HEK293 (cell line): ENCODE measurements around the gene FRAT2.

Experiments used
- CTCF ChIA-PET: fragments of 350-600 bp; formaldehyde crosslinking; extraction: SDS; loops from one replicate; lab custom pipeline; 2021; ENCODE audit warnings: antibody characterized with exemption; lab: Yijun Ruan, JAX
- POLR2A ChIA-PET: fragments of 300-600 bp; formaldehyde crosslinking; extraction: SDS; loops from one replicate; lab custom pipeline; 2020; ENCODE audit warnings: antibody characterized with exemption, inconsistent platforms; lab: Yijun Ruan, JAX
- H3K27ac ChIP-seq: fragments of 200-500 bp; sonication (Bioruptor generic); 2 replicates; pipeline ENCODE4 v1.5.1; 2014; ENCODE audit warnings: low read depth, low read length, control low read depth, inconsistent platforms; ENCODE audit errors: extremely low read depth
- H3K36me3 ChIP-seq, 2 experiments: fragments of 200-500 bp in 1 of 2; sonication (Bioruptor generic) in 1 of 2; 1 replicate in 1 of 2; 2 replicates in 1 of 2; pipeline ENCODE4 v1.5.1; 2014 to 2017; ENCODE audit warnings: inconsistent platforms in 2 of 2, low read length in 2 of 2; ENCODE audit not compliant: control insufficient read depth in 2 of 2, insufficient read depth in 1 of 2
- H3K4me1 ChIP-seq: fragments of 200-500 bp; sonication (Bioruptor generic); 2 replicates; pipeline ENCODE4 v1.5.1; 2014; ENCODE audit warnings: mild to moderate bottlenecking, low read length, inconsistent platforms; ENCODE audit not compliant: control insufficient read depth, insufficient read depth
- H3K4me3 ChIP-seq: 2 replicates; pipeline ENCODE4 v1.5.1; 2011; ENCODE audit warnings: low read depth, mild to moderate bottlenecking, control low read depth, low read length, moderate library complexity
- H3K9me3 ChIP-seq: fragments of 200-500 bp; sonication (Bioruptor generic); 2 replicates; pipeline ENCODE4 v1.5.1; 2014; ENCODE audit warnings: low read depth, low read length, inconsistent platforms; ENCODE audit not compliant: control insufficient read depth, insufficient read depth
- EGR2 ChIP-seq: fragments of 450-650 bp; formaldehyde crosslinking; IDR thresholded peaks from 2 replicates; pipeline ENCODE4 v1.5.1; 2016; ENCODE audit warnings: low read depth, missing biosample characterization, missing genetic modification characterization
- SCRT2 ChIP-seq: fragments of 450-650 bp; formaldehyde crosslinking; IDR thresholded peaks from 2 replicates; pipeline ENCODE4 v1.5.1; 2016; ENCODE audit warnings: missing biosample characterization, missing genetic modification characterization
- TRIM28 ChIP-seq: IDR thresholded peaks from 2 replicates; pipeline ENCODE4 v1.6.1; 2011; ENCODE audit warnings: low read length, control low read depth, borderline replicate concordance
- ZBTB10 ChIP-seq: fragments of 450-650 bp; formaldehyde crosslinking; IDR thresholded peaks from 2 replicates; pipeline ENCODE4 v1.5.1; 2016; ENCODE audit warnings: missing biosample characterization, missing genetic modification characterization
- ZIC2 ChIP-seq: fragments of 450-650 bp; formaldehyde crosslinking; IDR thresholded peaks from 2 replicates; pipeline ENCODE4 v1.5.1; 2016; ENCODE audit warnings: missing biosample characterization, missing genetic modification characterization
- ZNF10 ChIP-seq: fragments of 450-650 bp; formaldehyde crosslinking; IDR thresholded peaks from 2 replicates; pipeline ENCODE4 v1.5.1; 2017; ENCODE audit warnings: missing biosample characterization, missing genetic modification characterization
- ZNF132 ChIP-seq: fragments of 450-650 bp; formaldehyde crosslinking; IDR thresholded peaks from 2 replicates; pipeline ENCODE4 v1.5.1; 2017; ENCODE audit warnings: missing biosample characterization, missing genetic modification characterization, borderline replicate concordance
- ZNF155 ChIP-seq: fragments of 450-650 bp; formaldehyde crosslinking; IDR thresholded peaks from 2 replicates; pipeline ENCODE4 v1.5.1; 2016; ENCODE audit warnings: missing biosample characterization, missing genetic modification characterization
- ZNF214 ChIP-seq: fragments of 450-650 bp; formaldehyde crosslinking; IDR thresholded peaks from 2 replicates; pipeline ENCODE4 v1.5.1; 2017; ENCODE audit warnings: missing biosample characterization, mild to moderate bottlenecking, missing genetic modification characterization, borderline replicate concordance
- ZNF221 ChIP-seq: fragments of 450-650 bp; formaldehyde crosslinking; IDR thresholded peaks from 2 replicates; pipeline ENCODE4 v1.5.1; 2017; ENCODE audit warnings: missing biosample characterization, missing genetic modification characterization, borderline replicate concordance
- ZNF239 ChIP-seq: fragments of 450-650 bp; formaldehyde crosslinking; IDR thresholded peaks from 2 replicates; pipeline ENCODE4 v1.5.1; 2016; ENCODE audit warnings: missing biosample characterization, missing genetic modification characterization
- ZNF513 ChIP-seq: fragments of 450-650 bp; IDR thresholded peaks from 2 replicates; pipeline ENCODE4 v1.5.1; 2018; ENCODE audit warnings: missing biosample characterization, missing genetic modification characterization
- ZNF555 ChIP-seq: fragments of 450-650 bp; formaldehyde crosslinking; conservative IDR thresholded peaks from 2 replicates; pipeline ENCODE4 v1.5.1; 2017; ENCODE audit warnings: missing biosample characterization, mild to moderate bottlenecking, missing genetic modification characterization, inconsistent platforms
- ZNF561 ChIP-seq: fragments of 450-650 bp; IDR thresholded peaks from 2 replicates; pipeline ENCODE4 v1.5.1; 2018; ENCODE audit warnings: missing biosample characterization, missing genetic modification characterization, borderline replicate concordance
- ZNF580 ChIP-seq: fragments of 450-650 bp; formaldehyde crosslinking; IDR thresholded peaks from 2 replicates; pipeline ENCODE4 v1.5.1; 2016; ENCODE audit warnings: missing biosample characterization, missing genetic modification characterization
- ZNF747 ChIP-seq: fragments of 450-650 bp; formaldehyde crosslinking; IDR thresholded peaks from 2 replicates; pipeline ENCODE4 v1.5.1; 2016; ENCODE audit warnings: missing biosample characterization, missing genetic modification characterization
- ZNF777 ChIP-seq: fragments of 450-650 bp; formaldehyde crosslinking; IDR thresholded peaks from 2 replicates; pipeline ENCODE4 v1.5.1; 2017; ENCODE audit warnings: missing biosample characterization, missing genetic modification characterization, borderline replicate concordance
- ZNF837 ChIP-seq: fragments of 450-650 bp; formaldehyde crosslinking; IDR thresholded peaks from 2 replicates; pipeline ENCODE4 v1.5.1; 2016; ENCODE audit warnings: missing biosample characterization, missing genetic modification characterization
- ZSCAN16 ChIP-seq: fragments of 450-650 bp; formaldehyde crosslinking; IDR thresholded peaks from 2 replicates; pipeline ENCODE4 v1.5.1; 2016; ENCODE audit warnings: missing biosample characterization, missing genetic modification characterization
- ZSCAN30 ChIP-seq: fragments of 450-650 bp; IDR thresholded peaks from 2 replicates; pipeline ENCODE4 v1.5.1; 2018; ENCODE audit warnings: missing biosample characterization, mild to moderate bottlenecking, missing genetic modification characterization, moderate library complexity
- TF ChIP-seq, protein P1 (sequence below): fragments of 450-650 bp; formaldehyde crosslinking; IDR thresholded peaks from 2 replicates; pipeline ENCODE4 v1.5.1; 2016; ENCODE audit warnings: missing biosample characterization, missing genetic modification characterization
- TF ChIP-seq, protein P2 (sequence below): fragments of 450-650 bp; formaldehyde crosslinking; IDR thresholded peaks from 2 replicates; pipeline ENCODE4 v1.5.1; 2017; ENCODE audit warnings: missing biosample characterization, missing genetic modification characterization
- TF ChIP-seq, protein P3 (sequence below): fragments of 450-650 bp; formaldehyde crosslinking; IDR thresholded peaks from 2 replicates; pipeline ENCODE4 v1.5.1; 2016; ENCODE audit warnings: missing biosample characterization, missing genetic modification characterization, low read depth
- TF ChIP-seq, protein P4 (sequence below): fragments of 450-650 bp; formaldehyde crosslinking; IDR thresholded peaks from 2 replicates; pipeline ENCODE4 v1.5.1; 2016; ENCODE audit warnings: missing biosample characterization, missing genetic modification characterization

FRAT2 gene, protein sequence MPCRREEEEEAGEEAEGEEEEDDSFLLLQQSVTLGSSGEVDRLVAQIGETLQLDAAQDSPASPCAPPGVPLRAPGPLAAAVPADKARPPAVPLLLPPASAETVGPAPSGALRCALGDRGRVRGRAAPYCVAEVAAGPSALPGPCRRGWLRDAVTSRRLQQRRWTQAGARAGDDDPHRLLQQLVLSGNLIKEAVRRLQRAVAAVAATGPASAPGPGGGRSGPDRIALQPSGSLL

GRCh38 chr10:97334370-97335175 is at the start of gene FRAT2:
Gene FRAT2 (minus strand): TSS chr10:97334729. CDS start chr10:97334572, 157 bp downstream.
- POLR2A ChIA-PET: interaction anchor here (1.1 to 5.3 kb wide), 5 partner anchors 9 to 66 kb away, joined by 3 to 27 read pairs (median 18); partner anchors contain the start of genes ARHGAP19, FRAT1 and RRP12
- H3K36me3 ChIP-seq: peaks cover 0 to 12% of the 10 kb centered on the region in 2 experiments; a peak in 2 of 3 replicates
- H3K9me3 ChIP-seq: no peaks in the 10 kb centered on the region
- H3K4me1 ChIP-seq: peaks cover 18% of the 10 kb centered on the region
- peak within 1 kb of the TSS; percentile 99 for H3K27ac ChIP-seq
- CTCF ChIA-PET: interaction anchor here (0.6 to 4.0 kb wide), 4 partner anchors 11 to 77 kb away, joined by 3 to 40 read pairs (median 4); no protein-coding TSS in a partner anchor
- H3K4me3 ChIP-seq: peak within 1 kb of the TSS; percentile 66
- TF ChIP-seq ZBTB10 (tag by site-specific recombination): no peak
- TF ChIP-seq TRIM28: no peak
- TF ChIP-seq ZNF155 (tag by site-specific recombination): no peak
- TF ChIP-seq, protein P1, sequence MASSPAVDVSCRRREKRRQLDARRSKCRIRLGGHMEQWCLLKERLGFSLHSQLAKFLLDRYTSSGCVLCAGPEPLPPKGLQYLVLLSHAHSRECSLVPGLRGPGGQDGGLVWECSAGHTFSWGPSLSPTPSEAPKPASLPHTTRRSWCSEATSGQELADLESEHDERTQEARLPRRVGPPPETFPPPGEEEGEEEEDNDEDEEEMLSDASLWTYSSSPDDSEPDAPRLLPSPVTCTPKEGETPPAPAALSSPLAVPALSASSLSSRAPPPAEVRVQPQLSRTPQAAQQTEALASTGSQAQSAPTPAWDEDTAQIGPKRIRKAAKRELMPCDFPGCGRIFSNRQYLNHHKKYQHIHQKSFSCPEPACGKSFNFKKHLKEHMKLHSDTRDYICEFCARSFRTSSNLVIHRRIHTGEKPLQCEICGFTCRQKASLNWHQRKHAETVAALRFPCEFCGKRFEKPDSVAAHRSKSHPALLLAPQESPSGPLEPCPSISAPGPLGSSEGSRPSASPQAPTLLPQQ (tag by site-specific recombination): peak; percentile 93
- TF ChIP-seq ZNF561 (tag by site-specific recombination): peak; percentile 59; the same call in 1 of the 2 replicates
- TF ChIP-seq ZSCAN16 (tag by site-specific recombination): no peak
- no peak for TF ChIP-seq ZNF555
- no peak for TF ChIP-seq ZNF239 (tag by site-specific recombination)
- TF ChIP-seq, protein P2, sequence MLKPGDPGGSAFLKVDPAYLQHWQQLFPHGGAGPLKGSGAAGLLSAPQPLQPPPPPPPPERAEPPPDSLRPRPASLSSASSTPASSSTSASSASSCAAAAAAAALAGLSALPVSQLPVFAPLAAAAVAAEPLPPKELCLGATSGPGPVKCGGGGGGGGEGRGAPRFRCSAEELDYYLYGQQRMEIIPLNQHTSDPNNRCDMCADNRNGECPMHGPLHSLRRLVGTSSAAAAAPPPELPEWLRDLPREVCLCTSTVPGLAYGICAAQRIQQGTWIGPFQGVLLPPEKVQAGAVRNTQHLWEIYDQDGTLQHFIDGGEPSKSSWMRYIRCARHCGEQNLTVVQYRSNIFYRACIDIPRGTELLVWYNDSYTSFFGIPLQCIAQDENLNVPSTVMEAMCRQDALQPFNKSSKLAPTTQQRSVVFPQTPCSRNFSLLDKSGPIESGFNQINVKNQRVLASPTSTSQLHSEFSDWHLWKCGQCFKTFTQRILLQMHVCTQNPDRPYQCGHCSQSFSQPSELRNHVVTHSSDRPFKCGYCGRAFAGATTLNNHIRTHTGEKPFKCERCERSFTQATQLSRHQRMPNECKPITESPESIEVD: 0 out of 2 replicates have a peak, but pooled peaks have one; percentile 6
- TF ChIP-seq, protein P3, sequence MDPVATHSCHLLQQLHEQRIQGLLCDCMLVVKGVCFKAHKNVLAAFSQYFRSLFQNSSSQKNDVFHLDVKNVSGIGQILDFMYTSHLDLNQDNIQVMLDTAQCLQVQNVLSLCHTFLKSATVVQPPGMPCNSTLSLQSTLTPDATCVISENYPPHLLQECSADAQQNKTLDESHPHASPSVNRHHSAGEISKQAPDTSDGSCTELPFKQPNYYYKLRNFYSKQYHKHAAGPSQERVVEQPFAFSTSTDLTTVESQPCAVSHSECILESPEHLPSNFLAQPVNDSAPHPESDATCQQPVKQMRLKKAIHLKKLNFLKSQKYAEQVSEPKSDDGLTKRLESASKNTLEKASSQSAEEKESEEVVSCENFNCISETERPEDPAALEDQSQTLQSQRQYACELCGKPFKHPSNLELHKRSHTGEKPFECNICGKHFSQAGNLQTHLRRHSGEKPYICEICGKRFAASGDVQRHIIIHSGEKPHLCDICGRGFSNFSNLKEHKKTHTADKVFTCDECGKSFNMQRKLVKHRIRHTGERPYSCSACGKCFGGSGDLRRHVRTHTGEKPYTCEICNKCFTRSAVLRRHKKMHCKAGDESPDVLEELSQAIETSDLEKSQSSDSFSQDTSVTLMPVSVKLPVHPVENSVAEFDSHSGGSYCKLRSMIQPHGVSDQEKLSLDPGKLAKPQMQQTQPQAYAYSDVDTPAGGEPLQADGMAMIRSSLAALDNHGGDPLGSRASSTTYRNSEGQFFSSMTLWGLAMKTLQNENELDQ: no peak
- TF ChIP-seq ZNF513 (tag by site-specific recombination): peak; percentile 95
- TF ChIP-seq ZNF837 (tag by site-specific recombination): no peak
- TF ChIP-seq ZNF777 (tag by site-specific recombination): no peak
- TF ChIP-seq ZNF10 (tag by site-specific recombination): no peak
- peak; percentile 63 for TF ChIP-seq ZSCAN30 (tag by site-specific recombination)
- no peak for TF ChIP-seq SCRT2 (tag by site-specific recombination)
- TF ChIP-seq ZNF221 (tag by site-specific recombination): no peak
- TF ChIP-seq, protein P4, sequence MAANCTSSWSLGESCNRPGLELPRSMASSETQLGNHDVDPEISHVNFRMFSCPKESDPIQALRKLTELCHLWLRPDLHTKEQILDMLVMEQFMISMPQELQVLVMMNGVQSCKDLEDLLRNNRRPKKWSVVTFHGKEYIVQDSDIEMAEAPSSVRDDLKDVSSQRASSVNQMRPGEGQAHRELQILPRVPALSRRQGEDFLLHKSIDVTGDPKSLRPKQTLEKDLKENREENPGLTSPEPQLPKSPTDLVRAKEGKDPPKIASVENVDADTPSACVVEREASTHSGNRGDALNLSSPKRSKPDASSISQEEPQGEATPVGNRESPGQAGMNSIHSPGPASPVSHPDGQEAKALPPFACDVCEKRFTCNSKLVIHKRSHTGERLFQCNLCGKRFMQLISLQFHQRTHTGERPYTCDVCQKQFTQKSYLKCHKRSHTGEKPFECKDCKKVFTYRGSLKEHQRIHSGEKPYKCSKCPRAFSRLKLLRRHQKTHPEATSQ (tag by site-specific recombination): peak; percentile 19; the same call in 1 of the 2 replicates
- TF ChIP-seq ZNF747 (tag by site-specific recombination): no peak
- no peak for TF ChIP-seq ZNF132
- TF ChIP-seq EGR2 (tag by site-specific recombination): peak; percentile 96
- no peak for TF ChIP-seq ZNF214
- TF ChIP-seq ZIC2: peak; percentile 87
- no peak; the same call in 1 of the 2 replicates for TF ChIP-seq ZNF580 (tag by site-specific recombination)
